SK-N-SH (cell line): ENCODE data around the gene XPA. TPM values are rescaled to one million over a fixed set of nuclear protein-coding genes. Genes with fewer than 3 reads are reported as not detected.

Experiments
- CTCF ChIA-PET: fragments of 300-600, 350-600 bp; formaldehyde crosslinking; extraction: SDS; loops from one replicate; lab custom pipeline; 2021; lab: Yijun Ruan, JAX
- POLR2A ChIA-PET: fragments of 350-600 bp; sonication (Branson Sonifier 250); formaldehyde crosslinking; extraction: SDS; loops from one replicate; lab custom pipeline; 2020; ENCODE audit warnings: antibody characterized with exemption, inconsistent platforms; lab: Yijun Ruan, JAX
- DNase-seq: peaks from one replicate; pipeline ENCODE4 v3.0.0; 2012
- H2AFZ ChIP-seq: fragments of 200-600 bp; sonication (generic); 2 replicates; pipeline ENCODE4 v1.8.1; 2016; ENCODE audit warnings: antibody characterized with exemption, mild to moderate bottlenecking, low read depth
- H3F3A ChIP-seq: fragments of 200-600 bp; sonication (generic); replicated peaks from 2 replicates; pipeline ENCODE3; 2016; ENCODE audit warnings: antibody characterized with exemption, mild to moderate bottlenecking; ENCODE audit not compliant: insufficient read depth
- H3K27ac ChIP-seq, 2 experiments: fragments of 200-500 bp in 1 of 2; fragments of 200-600 bp in 1 of 2; sonication (Bioruptor generic) in 1 of 2; sonication (generic), shearing (Covaris generic) in 1 of 2; 2 replicates each; pipeline versions ENCODE4 v1.5.1 to v1.6.1; 2014 to 2016; ENCODE audit warnings: low read depth in 2 of 2, inconsistent platforms in 1 of 2, low read length in 1 of 2, mild to moderate bottlenecking in 1 of 2, mixed read lengths in 1 of 2
- H3K27me3 ChIP-seq: fragments of 200-600 bp; sonication (generic), shearing (Covaris generic); 2 replicates; pipeline ENCODE4 v1.6.1; 2016; ENCODE audit warnings: mixed run types; ENCODE audit not compliant: insufficient read depth
- H3K36me3 ChIP-seq, 2 experiments: fragments of 200-500 bp in 1 of 2; fragments of 200-600 bp in 1 of 2; sonication (Bioruptor generic) in 1 of 2; sonication (generic) in 1 of 2; replicated peaks in 1 of 2; 2 replicates each; pipeline versions ENCODE3 to v1.5.1; 2014 to 2016; ENCODE audit warnings: low read length in 1 of 2, mild to moderate bottlenecking in 1 of 2; ENCODE audit not compliant: insufficient read depth in 2 of 2, control insufficient read depth in 1 of 2
- H3K4me1 ChIP-seq, 2 experiments: fragments of 200-500 bp in 1 of 2; fragments of 200-600 bp in 1 of 2; sonication (Bioruptor generic) in 1 of 2; sonication (generic), shearing (Covaris generic) in 1 of 2; 2 replicates each; pipeline versions ENCODE4 v1.5.1 to v1.6.1; 2014 to 2016; ENCODE audit warnings: low read depth in 1 of 2, low read length in 1 of 2, mixed run types in 1 of 2; ENCODE audit not compliant: insufficient read depth in 2 of 2, control insufficient read depth in 1 of 2
- H3K4me2 ChIP-seq: fragments of 200-600 bp; sonication (generic), shearing (Covaris generic); 2 replicates; pipeline ENCODE4 v1.6.1; 2017; ENCODE audit warnings: mixed run types
- H3K4me3 ChIP-seq, 2 experiments: fragments of 200-500 bp in 1 of 2; fragments of 200-600 bp in 1 of 2; sonication (Bioruptor generic) in 1 of 2; sonication (generic), shearing (Covaris generic) in 1 of 2; 2 replicates each; pipeline versions ENCODE4 v1.5.1 to v1.8.1; 2014 to 2016; ENCODE audit warnings: low read depth in 2 of 2, inconsistent platforms in 1 of 2, low read length in 1 of 2, mild to moderate bottlenecking in 1 of 2, mixed read lengths in 1 of 2, moderate library complexity in 1 of 2
- H3K79me2 ChIP-seq: fragments of 200-600 bp; sonication (generic); 2 replicates; pipeline ENCODE4 v1.8.1; 2017; ENCODE audit warnings: mild to moderate bottlenecking; ENCODE audit not compliant: insufficient read depth
- H3K9ac ChIP-seq: fragments of 200-600 bp; sonication (generic); 2 replicates; pipeline ENCODE4 v1.6.1; 2017; ENCODE audit warnings: mixed run types
- H3K9me2 ChIP-seq: fragments of 200-600 bp; sonication (generic); 2 replicates; pipeline ENCODE4 v1.6.1; 2017; ENCODE audit warnings: mixed run types
- H3K9me3 ChIP-seq: fragments of 200-600 bp; sonication (generic); 2 replicates; pipeline ENCODE4 v1.6.1; 2017; ENCODE audit warnings: mixed run types, mild to moderate bottlenecking, moderate library complexity
- H4K20me1 ChIP-seq: fragments of 200-600 bp; sonication (generic); 2 replicates; pipeline ENCODE4 v1.6.1; 2017; ENCODE audit warnings: mild to moderate bottlenecking, mixed run types; ENCODE audit not compliant: insufficient read depth
- CHD2 ChIP-seq: fragments of 150-350 bp; IDR thresholded peaks from 2 replicates; pipeline ENCODE4 v1.6.1; 2018; ENCODE audit warnings: low read length; ENCODE audit not compliant: partially characterized antibody
- ELF1 ChIP-seq: IDR thresholded peaks from 2 replicates; pipeline ENCODE4 v1.4.0; 2012
- EP300 ChIP-seq, 2 experiments: IDR thresholded peaks; 2 replicates each; pipeline versions ENCODE4 v1.4.0 to v1.6.1; 2012; ENCODE audit warnings: borderline replicate concordance in 1 of 2, low read depth in 1 of 2, low read length in 1 of 2
- EZH2phosphoT487 ChIP-seq: fragments of 200-600 bp; sonication (generic); IDR thresholded peaks from 2 replicates; pipeline ENCODE4 v1.6.1; 2017; ENCODE audit warnings: low read depth, mixed run types, mild to moderate bottlenecking, antibody characterized with exemption, moderate library complexity, borderline replicate concordance
- FOSL2 ChIP-seq: IDR thresholded peaks from 2 replicates; pipeline ENCODE4 v1.4.0; 2012; ENCODE audit warnings: low read depth, mild to moderate bottlenecking, moderate library complexity, borderline replicate concordance
- GABPA ChIP-seq: IDR thresholded peaks from 2 replicates; pipeline ENCODE4 v1.4.0; 2012; ENCODE audit warnings: low read depth, mild to moderate bottlenecking
- MAX ChIP-seq: IDR thresholded peaks from 2 replicates; pipeline ENCODE4 v1.4.0; 2012; ENCODE audit warnings: low read depth
- NFIC ChIP-seq: IDR thresholded peaks from 2 replicates; pipeline ENCODE4 v1.4.0; 2012; ENCODE audit warnings: borderline replicate concordance
- NRF1 ChIP-seq: IDR thresholded peaks from 2 replicates; pipeline ENCODE4 v1.6.1; 2012; ENCODE audit warnings: low read depth, mild to moderate bottlenecking, low read length
- POLR2AphosphoS5 ChIP-seq: IDR thresholded peaks from 2 replicates; pipeline ENCODE4 v1.6.1; 2012; ENCODE audit warnings: low read depth, low read length
- RAD21 ChIP-seq: IDR thresholded peaks from 2 replicates; pipeline ENCODE4 v1.6.1; 2012; ENCODE audit warnings: mild to moderate bottlenecking, low read length
- RCOR1 ChIP-seq: fragments of 150-350 bp; IDR thresholded peaks from 2 replicates; pipeline ENCODE4 v1.6.1; 2017; ENCODE audit warnings: antibody characterized with exemption, low read length
- REST ChIP-seq: IDR thresholded peaks from 2 replicates; pipeline ENCODE4 v1.6.1; 2012; ENCODE audit warnings: mild to moderate bottlenecking, low read depth, low read length, moderate library complexity
- RXRA ChIP-seq: IDR thresholded peaks from 2 replicates; pipeline ENCODE4 v1.4.0; 2012; ENCODE audit warnings: low read depth, mild to moderate bottlenecking, borderline replicate concordance
- SIN3A ChIP-seq: IDR thresholded peaks from 2 replicates; pipeline ENCODE4 v1.6.1; 2012; ENCODE audit warnings: low read depth, mild to moderate bottlenecking, low read length, moderate library complexity, borderline replicate concordance
- TAF1 ChIP-seq: IDR thresholded peaks from 2 replicates; pipeline ENCODE4 v1.6.1; 2012; ENCODE audit warnings: low read depth, mild to moderate bottlenecking, low read length, moderate library complexity, borderline replicate concordance
- USF1 ChIP-seq: IDR thresholded peaks from 2 replicates; pipeline ENCODE4 v1.4.0; 2012; ENCODE audit warnings: low read depth, borderline replicate concordance
- YY1 ChIP-seq: IDR thresholded peaks from 2 replicates; pipeline ENCODE4 v1.4.0; 2012; ENCODE audit warnings: low read depth, mild to moderate bottlenecking
- ZBTB33 ChIP-seq: IDR thresholded peaks from 2 replicates; pipeline ENCODE4 v1.4.0; 2012; ENCODE audit warnings: low read depth, borderline replicate concordance
- WGBS: methylation state at CpG from one replicate; pipeline ENCODE4 v1.1.6; 2017; ENCODE audit warnings: low lambda C conversion rate; 5-methylcytosine and 5-hydroxymethylcytosine counted together
- polyA plus RNA-seq, 3 experiments: library from polyadenylated mRNA; depleted of rRNA; stranded (reverse); fragments of >200 nt; gene quantifications; 2 replicates each; pipeline ENCODE4 v1.2.3, GENCODE V29; 2012

Gene XPA
- polyA plus RNA-seq, 1 of the 3 experiments (the other 2 are of a cell fraction): 3.3 TPM

- H3K9me3 ChIP-seq: no peaks in the 10 kb centered on the region
- no peak overlapping the region for H3K27ac ChIP-seq
- H3K4me1 ChIP-seq: peaks cover 5 to 7% of the 10 kb centered on the region in 2 experiments; a peak in 2 of 4 replicates
- H3K36me3 ChIP-seq: peaks cover 19 to 37% of the 10 kb centered on the region in 2 experiments
- no peak overlapping the region for H2AFZ ChIP-seq
- H3K27me3 ChIP-seq: no peaks in the 10 kb centered on the region
- no peaks in the 10 kb centered on the region for H4K20me1 ChIP-seq
- no peak for DNase-seq
- no peak overlapping the region for H3K9ac ChIP-seq
- 94% methylated on average over 5 of the region's 5 CpGs for WGBS
- no peak overlapping the region for H3K4me3 ChIP-seq
- H3K9me2 ChIP-seq: no peaks in the 10 kb centered on the region
- POLR2A ChIA-PET: no interaction called here
- peaks cover 63% of the 10 kb centered on the region for H3K79me2 ChIP-seq
- H3F3A ChIP-seq: peaks cover 9% of the 10 kb centered on the region
- CTCF ChIA-PET: interaction anchor here (0.9 to 6.6 kb wide), 3 partner anchors 12 to 159 kb away, joined by 3 to 41 read pairs (median 9); no protein-coding TSS in a partner anchor
- TF ChIP-seq SIN3A (no peak), FOSL2 (no peak), ELF1 (no peak), ZBTB33 (no peak), POLR2AphosphoS5 (no peak), RXRA (no peak), RAD21 (no peak), EZH2phosphoT487 (no peak), USF1 (no peak), NRF1 (no peak), RCOR1 (no peak)
- TF ChIP-seq, all 33 proteins: peak for 0
- no peak overlapping the region for H3K4me2 ChIP-seq
These were observed 69.5 kb downstream of the XPA start for GRCh38 chr9:97627624-97628023.

GRCh38 chr9:97625620-97626019 lies 71.5 kb downstream of the XPA start:
- Histone ChIP-seq H4K20me1 (no peaks in the 10 kb centered on the region), H3K27ac (no peak overlapping the region), H3K4me1 (no peaks in the 10 kb centered on the region; a peak in 1 of 4 replicates), H3K4me3 (no peak overlapping the region), H3K36me3 (peaks cover 22 to 42% of the 10 kb centered on the region in 2 experiments), H3K9me3 (no peaks in the 10 kb centered on the region), H3K27me3 (no peaks in the 10 kb centered on the region), H2AFZ (no peak overlapping the region), H3K79me2 (peaks cover 47% of the 10 kb centered on the region), H3K4me2 (no peak overlapping the region), H3K9ac (no peak overlapping the region), H3F3A (no peaks in the 10 kb centered on the region), H3K9me2 (no peaks in the 10 kb centered on the region)
- WGBS: 68% methylated on average over 3 of the region's 3 CpGs
- CTCF ChIA-PET: interaction anchor here (1.5 to 4.6 kb wide), 3 partner anchors 10 to 158 kb away, joined by 6 to 23 read pairs (median 16); no protein-coding TSS in a partner anchor
- POLR2A ChIA-PET: no interaction called here
- no peak for DNase-seq
- no peak for TF ChIP-seq CHD2
- no peak for TF ChIP-seq POLR2AphosphoS5
- no peak for TF ChIP-seq SIN3A
- TF ChIP-seq MAX: no peak
- TF ChIP-seq NFIC: no peak
- TF ChIP-seq GABPA: no peak
- no peak for TF ChIP-seq NRF1
- no peak for TF ChIP-seq RXRA
- TF ChIP-seq REST: no peak
- no peak for TF ChIP-seq EP300 (IDR thresholded peaks at IDR 0.05; ENCODE audit: borderline replicate concordance in 1 of 2, low read depth in 1 of 2, low read length in 1 of 2)
- no peak for TF ChIP-seq YY1
- TF ChIP-seq TAF1: no peak
